Measurements from ENCODE around the gene KBTBD4.

GRCh38 chr11:47569646-47570045, 9.1 kb downstream of the KBTBD4 start:
- TF ChIP-seq CTCF (IDR thresholded peaks at IDR 0.05) (no peak), POLR2A (IDR thresholded peaks at IDR 0.05) (no peak)
